AG08396 (cell line): ENCODE data around the gene UNKL.

Experiments
- DNase-seq: peaks from one replicate; pipeline ENCODE4 v3.0.0; 2012; ENCODE audit warnings: low spot score, mixed read lengths

UNKL gene

GRCh38 chr16:1401758-1402154 lies 12.7 kb downstream of the UNKL start:
- no peak for DNase-seq

- no peak for DNase-seq
These were observed 13.3 kb downstream of the UNKL start for GRCh38 chr16:1401061-1401757.

GRCh38 chr16:1398826-1399581 lies 15.5 kb downstream of the UNKL start:
- no peak for DNase-seq

DNA sequence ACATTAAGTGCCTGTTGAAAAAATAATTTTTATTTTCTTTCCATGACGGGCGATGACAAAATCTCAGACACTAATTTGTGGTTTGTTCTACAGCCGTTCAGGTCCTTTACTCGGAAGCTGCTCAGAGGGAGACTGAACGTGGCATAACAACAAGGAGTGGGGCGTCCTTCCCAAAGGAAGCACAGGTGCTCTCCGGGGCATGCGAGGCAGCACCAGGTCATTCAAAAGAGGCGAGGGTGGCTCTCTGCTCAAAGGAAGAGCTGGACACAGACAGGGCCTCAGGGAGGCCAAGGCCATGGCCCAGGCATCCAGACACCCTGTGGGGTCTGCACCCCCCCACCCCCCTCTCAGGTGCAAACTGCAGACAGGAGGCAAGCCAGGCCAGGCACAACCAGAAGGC lies 16.2 kb downstream of the UNKL start:
- no peak for DNase-seq

GRCh38 chr16:1397779-1398178 lies 16.7 kb downstream of the UNKL start:
- no peak for DNase-seq

GRCh38 chr16:1395444-1396031 lies 19.0 kb downstream of the UNKL start:
- no peak for DNase-seq

DNA sequence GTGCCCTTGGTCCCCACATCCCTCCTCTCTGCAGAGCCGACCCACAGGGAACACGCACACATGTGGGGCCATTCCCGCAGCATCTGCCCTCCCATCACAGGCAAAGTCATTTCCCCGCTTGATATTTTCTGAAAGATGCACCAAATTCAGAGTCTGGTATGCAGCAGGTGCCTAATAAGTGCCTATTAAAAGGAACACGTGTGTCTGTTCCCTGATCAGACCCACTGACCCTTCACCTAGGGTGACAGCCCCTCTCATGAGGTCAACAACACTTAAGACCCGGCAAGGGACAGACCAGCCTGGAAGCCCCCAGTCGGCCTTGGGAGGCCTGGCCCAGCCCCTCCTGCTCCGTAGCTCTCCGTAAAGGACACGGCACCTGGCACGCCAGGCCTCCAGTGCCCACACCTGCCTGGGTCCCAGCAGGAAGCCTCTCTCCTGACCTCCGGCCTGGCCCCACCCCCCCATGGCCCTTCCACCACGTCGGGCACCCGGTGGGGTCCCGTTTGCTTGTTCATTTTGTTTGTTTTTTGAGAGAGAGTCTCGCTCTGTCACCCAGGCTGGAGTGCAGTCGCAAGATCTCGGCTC lies 20.0 kb downstream of the UNKL start:
- DNase-seq = no peak

GRCh38 chr16:1393613-1394176 lies 20.8 kb downstream of the UNKL start:
- no peak for DNase-seq

GRCh38 chr16:1392826-1393225 lies 21.7 kb downstream of the UNKL start:
- no peak for DNase-seq

DNA sequence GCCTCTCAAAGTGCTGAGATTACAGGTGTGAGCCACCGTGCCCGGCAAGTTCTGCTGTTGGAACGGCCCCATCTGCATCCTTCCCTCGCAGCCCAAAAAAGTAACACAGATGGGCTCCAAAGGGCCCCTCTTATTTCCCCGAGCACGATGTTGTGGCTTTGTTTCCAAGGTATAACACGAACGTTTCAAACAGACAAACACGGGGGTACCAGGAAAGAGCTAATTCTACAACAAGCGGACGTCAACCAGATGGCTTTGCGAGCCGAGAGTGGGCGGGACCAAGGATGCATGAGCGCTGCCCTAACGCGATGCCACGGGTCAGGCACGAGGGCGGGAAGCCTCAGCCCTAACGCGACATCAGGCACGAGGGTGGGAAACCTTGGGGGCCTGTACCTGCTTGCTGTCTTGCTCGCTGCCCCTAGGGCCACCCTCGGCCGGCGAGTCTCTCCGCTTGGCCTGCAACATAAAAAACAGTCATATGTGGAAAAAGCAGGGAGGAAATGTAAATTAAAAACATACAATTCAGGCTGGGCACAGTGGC lies 24.2 kb downstream of the UNKL start:
- no peak for DNase-seq

DNA sequence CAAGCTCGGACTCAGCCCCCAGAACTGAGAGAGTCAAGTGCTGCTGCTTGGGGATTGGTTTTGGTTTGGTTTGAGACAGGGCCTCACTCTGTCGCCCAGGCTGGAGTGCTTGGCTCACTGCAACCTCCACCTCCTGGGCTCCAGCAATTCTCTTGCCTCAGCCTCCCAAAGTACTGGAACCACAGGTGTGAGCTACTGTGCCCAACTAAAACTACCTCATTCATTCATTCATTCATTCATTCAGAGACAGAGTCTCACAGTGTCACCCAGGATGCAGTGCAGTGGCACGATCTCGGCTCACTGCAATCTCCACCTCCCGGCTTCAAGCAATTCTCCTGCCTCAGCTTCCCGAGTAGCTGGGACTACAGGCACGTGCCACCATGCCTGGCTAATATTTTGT lies 24.7 kb downstream of the UNKL start:
- no peak for DNase-seq

GRCh38 chr16:1387331-1387730 lies 27.2 kb downstream of the UNKL start:
- no peak for DNase-seq

DNA sequence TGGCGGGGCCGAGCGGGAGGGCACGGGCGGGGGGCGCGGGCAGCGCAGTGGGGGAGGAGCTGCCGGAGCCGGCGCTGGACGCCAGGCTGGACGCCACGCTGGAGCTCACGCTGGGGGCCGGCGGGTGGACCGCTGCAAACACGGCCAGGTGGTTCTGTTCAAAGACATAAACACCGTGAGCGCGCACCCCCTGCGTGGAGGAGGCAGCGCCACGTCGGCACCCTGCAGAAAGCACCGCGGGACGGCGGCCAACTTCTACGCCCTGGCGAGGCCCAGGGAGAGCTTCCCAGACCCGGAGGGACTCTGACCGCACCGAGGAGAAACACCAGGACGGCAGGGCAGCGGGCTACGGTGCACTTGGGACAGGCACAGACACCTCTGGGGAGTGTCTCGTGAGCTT lies 29.3 kb downstream of the UNKL start:
- DNase-seq = no peak

DNA sequence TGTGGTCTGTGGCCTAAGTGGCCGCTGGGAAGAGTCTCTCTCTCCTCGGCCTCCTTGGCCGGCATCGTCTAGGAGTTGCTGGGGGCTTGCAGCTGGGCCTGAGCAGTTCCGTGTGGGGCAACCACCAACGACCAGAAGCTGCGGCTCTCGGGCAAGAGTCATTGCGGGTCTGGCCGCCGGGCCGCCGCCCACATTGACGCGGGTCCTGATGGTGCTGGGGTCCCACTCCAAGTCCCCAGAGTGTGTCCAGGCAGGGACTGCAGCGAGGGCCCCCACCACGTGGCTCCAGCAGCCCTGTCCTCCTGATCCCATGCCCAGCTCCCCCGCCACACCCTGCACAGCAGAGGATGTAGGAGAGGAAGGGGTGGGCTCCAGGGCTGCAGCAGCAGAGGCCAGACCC lies 30.9 kb downstream of the UNKL start:
- DNase-seq = no peak

DNA sequence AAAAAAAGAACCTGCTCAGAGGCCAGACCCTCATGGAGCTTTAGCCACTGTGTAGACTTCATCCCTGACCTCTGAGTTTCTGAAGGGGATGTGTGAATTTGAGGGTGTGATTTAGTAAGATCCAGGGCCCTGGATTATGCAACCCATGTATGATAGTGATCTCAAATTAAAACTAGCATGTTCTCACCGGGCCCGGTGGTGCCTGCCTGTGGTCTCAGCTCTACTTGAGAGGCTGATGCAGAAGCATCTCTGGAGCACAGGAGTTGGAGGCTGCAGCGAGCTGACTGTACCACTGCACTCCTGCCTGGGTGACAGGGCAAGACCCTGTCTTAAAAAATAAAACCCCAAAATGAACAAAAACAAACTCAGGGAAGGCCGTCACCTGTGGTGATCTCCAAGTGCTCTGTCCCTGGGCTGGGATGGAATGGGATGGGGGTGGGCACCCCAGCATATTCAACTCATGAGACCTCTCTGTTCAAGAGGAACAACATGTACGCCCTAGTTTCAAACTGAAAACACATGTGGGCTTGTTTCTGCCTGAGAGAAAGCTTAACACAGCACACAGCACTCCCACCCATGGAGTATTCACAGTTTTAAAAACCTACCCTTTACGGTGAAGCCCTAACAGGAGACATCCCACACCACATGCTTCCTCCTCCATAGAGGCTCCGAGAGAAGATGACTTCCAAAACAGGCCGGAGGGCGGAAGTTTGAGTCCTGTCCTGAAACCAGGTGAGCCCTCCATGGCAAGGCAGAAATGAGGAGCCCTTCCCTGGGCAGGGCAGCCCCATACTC lies 32.7 kb downstream of the UNKL start:
- no peak for DNase-seq

DNA sequence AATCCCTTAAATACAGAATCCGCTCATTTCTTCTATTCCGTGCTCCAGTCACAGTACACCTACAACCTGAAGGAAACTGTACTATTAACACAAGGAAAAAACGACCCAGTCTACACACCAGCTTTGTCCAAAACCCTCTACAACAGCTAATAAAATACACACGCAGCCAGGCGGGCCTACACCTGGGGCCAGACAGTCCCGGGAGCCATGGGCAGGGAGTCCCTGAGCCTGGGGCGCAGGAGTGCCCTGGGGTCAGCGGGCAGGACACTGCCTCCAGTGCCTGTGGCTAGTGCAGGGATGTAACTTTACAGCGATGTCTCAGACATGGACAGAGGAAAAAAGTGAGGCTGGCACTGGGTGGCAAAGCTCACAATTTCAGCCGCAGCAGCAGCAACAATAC lies 34.3 kb downstream of the UNKL start:
- DNase-seq = no peak

DNA sequence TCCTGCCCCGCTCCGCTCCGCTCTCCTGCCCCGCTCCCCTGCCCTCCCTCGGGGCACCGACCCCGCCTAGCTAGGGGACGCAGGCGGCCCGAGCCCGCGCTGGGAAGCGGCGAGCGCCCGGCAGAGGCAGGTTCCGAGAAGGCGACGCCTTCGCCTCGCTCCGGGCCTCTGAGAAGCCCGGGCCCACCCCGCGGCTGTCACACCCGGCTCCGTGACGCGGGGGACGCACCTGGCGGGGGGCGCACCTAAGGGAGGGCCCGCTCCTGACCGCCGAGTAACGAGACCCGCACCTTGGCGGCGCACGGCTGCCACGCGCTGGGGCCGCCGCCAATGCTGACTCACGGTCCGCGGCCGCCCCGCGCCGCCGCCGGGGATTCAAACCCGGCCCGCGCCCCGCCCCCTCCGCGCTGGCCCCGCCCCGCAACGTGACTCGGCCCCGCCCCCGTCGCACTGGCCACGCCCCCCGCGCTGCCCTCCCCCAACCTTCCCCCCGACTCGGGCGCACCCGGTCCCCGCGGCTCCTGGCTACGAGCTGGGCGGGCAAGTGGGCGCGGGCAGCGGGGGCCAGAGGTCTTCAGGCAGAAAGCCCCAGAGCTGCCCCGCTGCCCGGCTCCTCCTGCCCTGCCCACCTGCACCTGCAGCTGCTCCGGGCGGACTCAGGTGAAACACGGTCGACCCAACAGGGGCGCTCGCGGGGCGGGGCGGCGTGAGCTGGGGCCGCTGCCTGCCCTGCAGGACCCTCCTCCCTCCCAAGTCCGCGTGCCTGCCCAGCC lies 35.0 kb downstream of the UNKL start:
- DNase-seq = peak; percentile 94

DNA sequence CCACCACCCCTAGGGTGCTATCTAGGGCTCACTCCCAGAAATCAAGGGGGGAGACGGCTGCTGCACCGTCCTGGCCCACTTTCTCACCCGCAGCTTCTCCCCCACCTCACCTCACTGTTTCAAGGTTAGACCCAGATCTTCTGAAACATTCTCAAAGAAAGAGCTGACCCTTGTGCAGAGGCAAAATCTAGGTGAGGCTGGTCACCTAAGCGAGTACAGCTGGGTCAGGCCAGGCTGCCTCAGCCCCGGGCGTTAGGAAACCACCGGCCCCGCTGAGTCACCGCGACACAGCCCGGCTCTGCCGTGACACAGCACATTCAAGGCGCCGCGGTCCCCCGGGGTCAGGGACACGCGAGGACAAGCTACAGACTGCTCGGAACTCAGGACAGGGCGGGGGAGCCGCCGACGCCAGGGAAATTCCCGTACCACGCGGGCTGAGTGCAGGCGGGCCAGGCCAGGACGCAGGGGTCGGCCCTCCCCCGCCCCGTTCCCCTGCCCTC lies 35.6 kb downstream of the UNKL start:
- DNase-seq = peak; percentile 91

DNA sequence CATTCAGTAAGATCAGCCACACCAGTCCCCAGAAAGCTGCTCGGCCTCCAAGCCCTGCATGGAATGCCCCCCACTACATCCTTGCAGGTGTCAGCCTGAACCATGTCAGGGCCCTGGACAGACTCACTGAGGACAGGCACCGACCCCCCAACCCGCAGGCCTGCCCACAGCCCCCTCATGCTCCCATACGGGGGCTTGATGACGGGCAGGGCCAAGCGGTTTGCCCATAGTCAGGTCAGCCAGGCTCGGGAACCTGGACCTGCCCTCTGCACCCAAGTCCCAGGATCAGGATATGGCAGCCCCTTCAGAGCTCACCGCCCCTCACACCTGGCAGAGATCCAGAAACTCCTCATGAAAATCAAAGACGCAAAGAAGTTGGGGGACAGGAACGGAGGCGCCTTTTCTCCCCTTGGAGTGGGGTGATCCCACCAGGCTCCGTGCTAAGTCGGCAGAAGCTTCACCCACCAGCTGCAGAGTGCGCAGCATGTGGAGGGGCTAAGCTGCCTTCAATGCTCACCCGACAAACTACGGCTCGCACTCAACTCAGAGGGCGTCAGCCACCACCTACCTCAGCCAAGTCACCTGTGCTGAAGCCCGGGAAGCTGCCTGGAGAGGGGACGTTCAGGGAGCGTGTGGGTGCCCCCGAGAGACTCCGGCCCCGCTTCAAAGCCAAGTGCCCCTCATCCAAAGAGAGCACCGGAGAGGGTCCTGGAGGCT lies 36.3 kb downstream of the UNKL start:
- DNase-seq = no peak
